GM21381 (cell line): ENCODE data around the gene TJP3.
"Not testable (repeated sequence)": the region's sequence is repeated elsewhere in the genome, so short reads cannot be mapped to it uniquely, and the experiment has no call there.

Source experiments
- ATAC-seq: cut with Tn5 transposase; IDR thresholded peaks from one replicate; pipeline ENCODE4 v1.9.1; 2021; ENCODE audit warnings: mild to moderate bottlenecking, moderate library complexity; ENCODE audit not compliant: unreplicated experiment

The TJP3 gene

GRCh38 chr19:3765757-3766156 lies 57.6 kb downstream of the TJP3 start:
- ATAC-seq: not testable (repeated sequence)

- ATAC-seq: no peak
Observed at GRCh38 chr19:3766520-3766919, 58.3 kb downstream of the TJP3 start.

- ATAC-seq: no peak
Observed at GRCh38 chr19:3767050-3767449, 58.9 kb downstream of the TJP3 start.

- ATAC-seq: no peak
Observed at GRCh38 chr19:3768015-3768747, 60.0 kb downstream of the TJP3 start.

- ATAC-seq: no peak
Observed at GRCh38 chr19:3768748-3769099, 60.5 kb downstream of the TJP3 start.

GRCh38 chr19:3769494-3769893 lies 61.3 kb downstream of the TJP3 start:
- no peak for ATAC-seq

GRCh38 chr19:3770136-3770999 lies 62.2 kb downstream of the TJP3 start:
- ATAC-seq: no peak

- no peak for ATAC-seq
Observed at GRCh38 chr19:3771000-3771905, 63.1 kb downstream of the TJP3 start.

- no peak for ATAC-seq
Observed at GRCh38 chr19:3771906-3772455, 63.8 kb downstream of the TJP3 start, which contains the start of gene RAX2. Gene RAX2 (minus strand): TSS chr19:3772228. CDS start chr19:3771742, 486 bp downstream.

GRCh38 chr19:3773814-3774515 lies 65.8 kb downstream of the TJP3 start:
- ATAC-seq: no peak

GRCh38 chr19:3774621-3775373 lies 66.6 kb downstream of the TJP3 start:
- ATAC-seq: no peak

GRCh38 chr19:3775374-3775711 lies 67.2 kb downstream of the TJP3 start:
- no peak for ATAC-seq

GRCh38 chr19:3775831-3776230 lies 67.6 kb downstream of the TJP3 start:
- ATAC-seq: no peak

- no peak for ATAC-seq
Observed at GRCh38 chr19:3776479-3777040, 68.4 kb downstream of the TJP3 start.

GRCh38 chr19:3778104-3778867 lies 70.1 kb downstream of the TJP3 start:
- no peak for ATAC-seq

GRCh38 chr19:3778899-3779723 lies 70.9 kb downstream of the TJP3 start:
- no peak for ATAC-seq

- ATAC-seq: no peak
Observed at GRCh38 chr19:3780786-3781304, 72.7 kb downstream of the TJP3 start.
